ENCODE results near the gene PHYHIPL.

PHYHIPL gene

DNA sequence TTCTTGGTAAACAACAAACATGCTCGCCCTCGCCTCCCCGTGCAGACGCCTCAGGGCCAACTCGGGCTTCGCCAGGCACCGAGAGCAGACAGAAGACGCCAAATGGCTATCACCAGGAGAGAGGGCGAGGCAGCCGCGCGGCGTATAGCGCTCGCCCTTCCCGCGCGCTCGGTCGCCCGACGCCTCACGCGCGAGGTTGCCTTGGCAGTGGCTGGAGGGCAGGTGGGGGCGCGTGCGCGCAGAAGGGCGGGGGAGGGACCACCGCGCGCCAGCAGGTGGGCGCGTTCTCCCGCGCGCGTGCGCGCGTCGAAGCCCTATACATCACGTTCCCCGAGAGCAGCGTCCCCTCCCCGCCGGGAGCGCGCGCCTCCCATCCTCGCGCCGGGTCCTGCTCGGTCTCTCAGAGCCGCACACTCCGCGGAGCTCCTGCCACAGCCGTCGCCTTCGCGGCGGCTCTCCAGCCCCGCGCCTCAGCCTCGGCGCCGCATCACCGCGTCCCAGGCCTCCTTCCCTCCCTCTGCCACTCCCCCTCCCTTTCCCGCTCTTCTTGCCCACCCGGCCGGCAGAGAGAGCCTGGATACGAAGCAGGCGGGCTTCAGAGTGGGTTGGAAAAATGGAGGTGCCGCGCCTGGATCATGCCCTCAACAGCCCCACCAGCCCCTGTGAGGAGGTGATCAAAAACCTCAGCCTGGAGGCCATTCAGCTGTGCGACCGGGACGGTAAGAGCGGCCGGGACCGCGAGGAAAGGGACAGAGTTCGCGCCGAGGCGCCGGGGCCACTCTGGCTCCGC, at the start of gene PHYHIPL:
Gene PHYHIPL, plus strand, starts transcription at position 403 of the 790 bp plus-strand sequence. Its CDS starts 211 bp downstream, at position 614.
- no peak for DNase-seq (ENCODE audit: low spot score)

DNA sequence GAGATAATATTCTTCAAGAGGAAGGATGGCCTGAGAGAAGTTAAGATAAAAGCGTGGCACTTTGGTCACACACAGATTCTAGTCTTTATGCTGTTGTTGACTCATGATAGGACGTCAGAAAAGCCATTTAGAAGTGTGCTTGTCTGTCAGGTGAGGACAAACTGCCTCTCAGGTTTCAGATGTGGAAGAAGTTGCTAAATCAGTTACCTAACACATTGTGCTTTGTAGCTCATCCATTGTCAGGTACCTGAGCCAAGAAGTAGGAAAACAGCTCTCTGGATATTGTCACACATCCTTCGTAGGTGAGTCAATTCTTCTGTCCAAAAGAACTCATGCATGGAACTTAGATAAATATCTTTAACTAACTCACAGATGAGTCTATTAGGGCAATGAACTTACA, 49.5 kb upstream of the PHYHIPL start:
- no peak for DNase-seq (ENCODE audit: low spot score)

DNA sequence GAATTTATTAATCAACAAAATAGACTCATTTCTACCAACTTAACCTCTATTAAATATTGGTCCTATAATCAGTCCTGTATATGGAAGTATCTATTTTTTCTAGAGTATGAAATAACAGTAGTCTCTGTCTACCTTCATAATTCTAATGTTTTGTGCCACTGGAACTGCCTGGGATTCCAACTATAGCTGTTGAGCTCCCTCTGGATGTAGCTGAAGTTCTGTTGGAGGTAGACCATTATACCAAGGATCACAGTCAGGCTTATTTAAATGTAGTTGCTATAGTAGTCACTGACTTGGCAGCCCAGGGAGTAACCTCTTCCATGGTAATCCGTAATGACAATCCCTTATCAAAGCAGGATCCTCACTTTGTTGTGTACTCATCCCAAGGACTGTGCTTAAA, 48.5 kb upstream of the PHYHIPL start:
- DNase-seq (ENCODE audit: low spot score): no peak

DNA sequence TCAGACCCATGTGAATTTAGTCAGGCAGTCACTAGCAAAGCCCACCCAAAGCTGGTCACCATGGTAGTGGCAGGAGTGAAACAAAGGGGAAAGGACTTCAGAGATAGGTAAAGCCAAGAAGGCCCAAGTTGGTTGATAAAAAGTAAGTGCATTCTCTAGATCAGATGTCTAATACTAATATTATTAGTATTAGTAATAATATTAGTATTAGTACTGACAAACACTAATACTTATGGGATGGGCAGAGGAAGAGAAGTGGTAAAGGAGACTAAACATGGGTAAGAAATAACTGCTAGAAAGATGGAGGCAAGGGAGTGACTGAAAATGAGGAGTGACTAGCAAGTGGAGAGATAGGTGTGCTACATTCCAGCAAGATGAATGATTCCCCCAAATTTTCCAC, 46.6 kb upstream of the PHYHIPL start:
- no peak for DNase-seq (ENCODE audit: low spot score)

DNA sequence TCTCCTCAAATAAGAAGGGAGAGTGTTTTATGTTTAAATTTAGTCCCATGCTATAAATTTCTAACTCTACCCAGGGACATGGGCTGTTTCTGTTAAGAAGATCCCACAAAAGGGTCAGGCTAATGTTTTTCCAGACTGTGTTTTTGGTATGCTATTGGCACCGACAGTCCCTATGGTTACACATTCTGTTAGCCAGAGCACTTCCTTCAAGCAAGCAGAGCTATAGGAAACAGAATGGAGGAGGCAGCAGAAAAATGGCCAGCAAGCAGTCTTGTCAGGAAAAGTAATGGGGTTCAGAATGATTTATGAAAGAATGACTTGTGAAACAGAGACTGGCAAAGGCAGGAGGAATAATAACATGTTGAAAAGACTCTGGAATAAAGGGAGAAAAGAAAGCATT, 44.8 kb upstream of the PHYHIPL start:
- DNase-seq (ENCODE audit: low spot score): no peak

DNA sequence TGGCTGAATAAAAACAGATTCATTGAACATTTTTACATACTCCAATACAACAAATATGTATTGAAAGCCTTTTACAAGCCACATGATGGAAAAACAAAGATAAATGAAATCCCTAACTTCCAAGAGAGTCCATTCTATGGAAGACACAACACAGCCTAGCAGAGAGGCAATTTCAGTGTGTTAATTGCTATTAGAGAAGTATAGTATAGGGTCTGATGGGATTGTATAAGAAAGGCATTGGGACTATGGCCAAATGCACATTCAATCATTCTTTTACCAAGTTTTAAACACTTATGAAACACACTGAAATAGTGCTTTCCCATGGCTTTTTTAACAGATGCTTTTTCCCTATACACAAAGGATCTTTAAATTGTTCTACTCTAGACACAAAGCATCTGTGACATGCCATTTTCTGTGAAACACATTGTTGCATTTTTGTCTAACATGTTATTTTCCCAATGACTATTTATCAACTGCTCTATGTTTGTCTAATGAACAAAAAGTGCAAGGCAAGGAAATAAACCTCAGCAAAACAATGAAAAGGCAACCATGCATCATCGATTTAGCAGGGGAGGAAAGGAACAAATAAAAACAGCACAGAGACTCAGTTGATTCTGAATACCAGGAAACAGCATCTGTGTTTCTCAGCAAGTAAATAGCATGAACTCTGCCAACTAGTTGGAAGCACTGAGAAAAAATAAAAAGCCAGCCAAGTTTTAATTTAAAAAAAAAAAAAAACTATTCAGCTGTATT, 42.4 kb upstream of the PHYHIPL start:
- no peak for DNase-seq (ENCODE audit: low spot score)

DNA sequence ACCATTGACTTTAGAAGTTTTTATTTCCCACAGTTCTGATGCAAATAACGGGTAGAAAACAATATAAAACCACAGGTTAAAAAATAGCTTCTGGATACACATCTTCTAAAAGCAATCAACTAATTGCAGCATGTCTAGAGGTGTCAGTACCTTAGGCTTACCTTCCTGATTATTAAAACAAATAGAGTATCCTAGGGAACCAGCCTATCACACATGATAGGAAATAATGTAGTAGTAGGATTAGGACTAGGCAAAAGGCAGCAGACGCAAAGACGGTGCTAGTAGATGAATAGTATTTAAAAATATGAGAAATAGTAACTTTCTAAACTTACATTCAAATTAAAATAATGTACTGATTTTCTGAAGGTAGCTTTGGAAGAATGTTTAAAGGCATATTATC, 41.7 kb upstream of the PHYHIPL start:
- no peak for DNase-seq (ENCODE audit: low spot score)

DNA sequence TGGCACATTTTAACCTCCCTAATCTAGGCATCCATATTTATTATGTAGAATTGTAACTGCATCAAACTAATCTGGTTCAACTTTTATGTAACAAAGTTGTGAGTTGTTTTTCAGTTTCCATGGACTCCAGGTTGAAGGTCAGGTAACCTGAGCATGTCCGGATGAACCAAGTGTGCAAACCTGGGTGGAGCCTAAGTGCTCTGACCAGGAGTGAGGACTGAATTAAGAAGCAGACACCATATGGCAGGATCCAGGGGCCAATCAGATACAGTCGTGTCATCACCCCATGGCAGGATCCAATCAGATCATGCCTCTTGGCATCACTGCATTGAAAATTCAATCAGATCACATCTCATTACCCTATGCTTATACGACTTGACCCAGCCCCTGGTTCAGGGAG, 41.2 kb upstream of the PHYHIPL start:
- DNase-seq (ENCODE audit: low spot score): no peak

DNA sequence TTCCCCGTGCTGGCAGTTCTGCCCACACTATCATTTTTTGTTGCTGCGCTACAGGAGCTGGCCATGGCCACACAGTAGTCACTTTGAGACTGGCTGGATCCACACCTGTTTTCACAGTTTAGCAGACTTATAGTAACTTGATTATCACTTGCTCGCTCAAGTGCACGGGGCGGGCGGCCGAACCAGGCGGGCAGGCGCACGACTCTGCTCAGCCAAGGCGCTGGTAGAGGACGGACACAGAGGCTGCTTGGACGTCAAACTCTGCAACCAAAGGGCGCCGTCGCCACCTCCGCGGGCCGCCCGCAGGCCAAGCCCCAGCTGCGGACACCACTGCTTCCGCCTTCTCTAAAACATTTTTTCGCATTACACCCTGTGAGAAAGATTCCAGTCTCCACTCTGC, 38.4 kb upstream of the PHYHIPL start:
- no peak for DNase-seq (ENCODE audit: low spot score)

DNA sequence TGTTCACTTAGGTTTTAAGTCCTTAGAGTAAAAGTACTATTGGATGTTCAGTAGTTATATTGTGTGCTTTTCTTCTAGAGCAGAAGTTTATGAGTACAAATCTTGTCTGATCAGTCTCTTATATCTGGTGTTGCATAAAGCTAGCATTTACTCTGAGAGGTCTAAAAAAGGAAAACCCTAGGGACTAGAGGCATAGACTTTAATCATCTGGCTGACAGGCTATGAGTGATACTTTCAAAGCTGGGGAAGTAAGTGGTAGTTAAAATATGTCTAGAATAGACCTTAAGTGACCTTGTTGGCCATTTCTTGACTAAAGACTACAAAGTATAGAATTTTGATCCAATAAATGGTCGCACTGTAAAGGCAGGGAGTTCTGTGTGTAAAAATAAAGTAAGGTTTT, 32.9 kb upstream of the PHYHIPL start:
- no peak for DNase-seq (ENCODE audit: low spot score)

DNA sequence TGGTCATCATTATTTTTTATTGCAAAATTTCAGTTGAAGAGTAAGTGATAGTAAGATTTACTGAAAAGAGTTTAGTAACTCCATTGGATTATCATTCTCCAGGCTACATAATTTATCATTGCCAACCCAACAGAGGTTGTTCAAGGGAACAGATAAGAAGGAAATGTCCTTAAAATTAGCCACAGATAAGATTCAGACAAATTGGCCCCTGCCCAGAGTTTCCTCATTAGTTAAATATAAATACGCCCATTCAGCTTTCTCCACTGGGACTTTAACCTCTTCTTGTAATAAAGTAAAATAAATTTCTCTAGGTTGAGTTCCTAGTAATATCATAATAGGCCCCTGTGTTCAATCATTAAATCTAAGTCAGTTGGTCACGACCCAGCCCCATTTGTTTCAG, 27.7 kb upstream of the PHYHIPL start:
- no peak for DNase-seq (ENCODE audit: low spot score)

DNA sequence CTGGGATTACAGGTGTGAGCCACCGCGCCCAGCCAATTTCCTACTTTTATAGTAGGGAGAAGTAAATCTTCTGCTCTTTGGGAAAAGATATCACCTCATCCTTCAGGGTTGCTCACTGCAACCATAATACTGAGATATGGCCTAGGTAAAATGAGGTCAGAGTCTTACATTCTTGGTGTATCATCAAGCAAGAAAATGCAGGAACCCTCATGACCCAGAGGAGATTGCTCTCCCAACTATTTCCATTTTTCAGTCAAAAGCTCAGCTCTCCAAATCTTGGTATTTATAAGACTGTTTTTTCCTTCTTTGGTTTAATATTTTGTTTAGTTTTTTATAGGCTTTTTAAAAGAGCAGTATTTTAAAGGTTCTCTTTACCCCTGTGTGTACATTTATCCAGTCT, 20.9 kb upstream of the PHYHIPL start:
- DNase-seq (ENCODE audit: low spot score): no peak

DNA sequence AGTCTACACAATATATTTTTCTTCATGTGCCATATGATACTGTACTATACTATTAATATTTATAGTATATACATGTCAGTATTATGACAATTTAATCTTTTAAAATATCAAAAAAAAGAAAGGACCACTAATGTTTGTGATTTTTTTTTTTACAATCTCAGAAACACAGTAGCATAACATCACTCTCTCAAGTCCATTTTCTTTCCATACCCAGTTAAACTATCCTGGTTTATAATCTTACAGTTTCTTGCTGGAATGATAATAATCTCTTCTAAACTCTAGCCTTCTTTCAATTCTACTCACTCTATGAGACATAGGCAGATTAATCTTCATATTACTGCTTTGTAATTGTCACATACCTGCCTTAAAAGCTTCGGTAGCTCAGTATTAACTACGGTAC, 8.9 kb upstream of the PHYHIPL start:
- no peak for DNase-seq (ENCODE audit: low spot score)

DNA sequence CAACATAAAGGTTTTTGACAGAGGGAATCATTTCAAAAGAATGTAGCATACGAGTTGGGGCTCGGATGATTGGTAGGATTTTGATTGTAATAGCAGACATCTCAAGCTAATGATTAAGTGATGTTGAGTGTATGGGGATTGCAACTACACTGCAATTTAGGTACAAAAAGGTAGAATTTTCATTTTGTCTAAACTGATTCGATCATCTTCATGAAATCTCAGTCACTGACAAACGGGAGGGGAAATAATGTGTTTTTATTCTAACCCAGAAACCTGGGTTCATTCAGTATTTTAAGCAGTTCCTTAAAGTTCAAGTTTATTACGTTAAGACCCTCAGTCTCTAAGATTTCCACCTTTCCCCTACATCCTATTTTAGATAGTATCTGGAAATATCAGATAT, 3.9 kb upstream of the PHYHIPL start:
- no peak for DNase-seq (ENCODE audit: low spot score)

DNA sequence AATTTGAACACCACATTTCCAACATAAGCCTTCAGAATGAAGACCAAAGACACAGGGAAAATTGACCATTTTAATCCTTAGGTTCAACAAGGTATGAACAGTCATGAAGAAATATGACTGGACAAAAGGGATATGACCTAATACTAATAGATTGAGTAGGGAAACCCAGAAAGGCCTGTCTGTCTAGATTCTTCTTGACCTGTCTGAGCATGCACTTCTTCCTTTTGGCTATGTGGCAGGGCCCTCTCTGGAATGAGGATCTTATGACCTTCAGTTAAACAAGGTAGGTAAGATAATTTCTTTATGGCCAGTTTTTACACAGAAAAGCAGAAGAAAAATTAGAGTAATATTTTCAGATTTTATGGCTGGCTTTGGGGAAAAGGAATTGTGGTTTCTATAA, 3.0 kb upstream of the PHYHIPL start:
- DNase-seq (ENCODE audit: low spot score): no peak

DNA sequence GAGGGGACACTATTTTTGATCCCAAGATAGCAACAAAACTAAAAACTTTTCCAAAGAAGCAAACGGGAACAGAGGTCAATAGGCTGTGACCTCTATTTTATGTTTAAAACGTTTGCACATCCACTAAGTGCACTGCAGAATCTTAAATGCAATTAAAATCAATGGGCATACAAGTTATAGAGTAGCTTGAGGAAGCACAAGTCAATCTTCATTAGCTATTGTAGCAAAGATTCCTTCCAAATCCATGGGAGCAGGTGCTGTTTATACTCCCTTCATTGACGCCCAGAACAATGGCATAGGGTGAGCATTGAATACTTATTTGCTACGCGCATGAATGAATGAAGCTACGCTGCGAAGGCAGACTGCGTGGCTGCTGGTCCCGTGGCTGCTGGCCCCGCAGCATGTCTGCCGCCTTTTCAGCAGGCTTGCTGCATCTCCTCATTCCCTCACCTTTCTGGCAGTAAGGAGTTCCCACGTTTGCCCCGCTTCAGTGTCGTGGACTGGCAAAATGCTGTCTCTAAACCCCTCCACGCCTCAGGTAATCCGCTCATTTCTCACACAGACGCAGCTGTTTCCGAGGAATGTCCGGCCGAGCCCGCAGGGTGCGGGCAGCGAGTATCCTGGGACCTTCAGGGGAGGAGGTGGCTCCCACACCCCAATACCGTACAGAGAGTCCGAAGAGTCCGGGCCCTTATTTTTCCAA, 754 bp upstream of the PHYHIPL start:
- no peak for DNase-seq (ENCODE audit: low spot score)

DNA sequence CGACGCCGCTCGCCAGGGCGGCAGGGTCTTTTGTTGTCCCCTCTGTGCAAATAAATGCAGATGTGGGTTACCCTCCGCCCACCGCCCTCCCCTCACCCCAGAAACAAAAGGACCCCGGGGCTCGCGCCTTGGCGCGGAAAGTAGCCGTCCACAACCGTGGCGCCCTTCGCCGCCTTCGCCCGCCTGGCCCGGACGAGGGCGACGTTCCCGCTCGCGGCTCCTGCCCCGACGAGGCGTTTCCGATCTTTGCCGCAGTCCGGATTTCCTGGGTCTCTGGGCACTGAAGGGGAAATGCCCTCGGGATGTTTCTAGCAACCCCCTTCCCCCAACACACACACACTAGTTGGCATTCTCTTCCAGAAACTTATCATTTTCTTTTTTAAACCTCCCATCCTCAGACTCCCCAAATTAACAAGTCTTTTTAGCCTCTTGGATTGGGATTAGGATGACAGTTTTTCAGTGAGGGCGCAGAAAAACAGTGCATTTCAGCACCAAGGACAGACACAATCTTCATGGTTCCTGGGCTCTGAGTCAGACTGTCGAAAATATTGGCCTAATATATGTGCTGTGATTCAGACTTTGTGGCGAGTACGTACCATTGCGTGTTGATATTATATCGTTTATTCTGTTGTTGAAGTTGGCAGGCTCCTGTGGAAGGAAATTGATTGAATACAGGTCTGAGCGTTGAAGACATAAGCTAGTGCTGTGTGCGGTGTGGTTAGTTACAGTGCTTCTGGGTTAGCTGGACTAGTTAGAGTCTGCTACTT, 771 bp downstream of the PHYHIPL start:
- DNase-seq (ENCODE audit: low spot score): no peak

DNA sequence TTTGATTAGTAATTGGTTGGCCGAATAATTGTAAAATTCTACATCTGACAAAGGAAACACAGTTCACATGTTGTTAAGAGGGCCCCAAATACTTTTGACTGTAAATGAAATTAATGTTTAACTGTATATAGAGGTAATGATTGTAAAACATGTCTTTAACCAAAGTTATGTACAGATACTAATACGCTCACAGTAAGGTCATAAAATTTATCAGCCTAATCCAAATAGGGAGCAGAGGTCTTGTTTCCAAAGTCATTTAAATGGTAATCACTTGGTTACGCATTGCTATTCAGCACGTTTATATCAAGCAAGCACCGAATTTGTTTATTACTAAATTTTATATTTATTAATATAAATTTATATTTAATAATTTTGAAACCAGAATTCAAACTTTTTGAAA, 1.4 kb downstream of the PHYHIPL start:
- DNase-seq (ENCODE audit: low spot score): no peak

DNA sequence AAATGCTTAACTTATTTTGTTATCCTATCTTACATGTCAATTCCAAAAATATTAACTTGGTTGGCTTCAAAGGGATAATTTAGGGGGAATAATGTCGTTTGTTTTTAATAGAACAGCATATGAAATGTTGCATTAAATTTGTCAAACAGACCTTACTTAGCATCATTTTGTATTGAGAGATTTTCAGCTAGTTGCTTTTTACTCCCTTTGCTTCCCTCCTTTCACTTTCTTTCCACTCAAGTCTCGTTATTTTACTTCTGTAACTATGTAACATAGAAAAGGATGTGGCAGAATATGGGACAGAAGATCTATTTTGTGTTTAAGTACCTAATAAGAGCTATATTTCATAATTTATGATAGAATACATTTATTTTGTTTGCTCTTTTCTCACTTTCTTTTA, 2.6 kb downstream of the PHYHIPL start:
- no peak for DNase-seq (ENCODE audit: low spot score)

DNA sequence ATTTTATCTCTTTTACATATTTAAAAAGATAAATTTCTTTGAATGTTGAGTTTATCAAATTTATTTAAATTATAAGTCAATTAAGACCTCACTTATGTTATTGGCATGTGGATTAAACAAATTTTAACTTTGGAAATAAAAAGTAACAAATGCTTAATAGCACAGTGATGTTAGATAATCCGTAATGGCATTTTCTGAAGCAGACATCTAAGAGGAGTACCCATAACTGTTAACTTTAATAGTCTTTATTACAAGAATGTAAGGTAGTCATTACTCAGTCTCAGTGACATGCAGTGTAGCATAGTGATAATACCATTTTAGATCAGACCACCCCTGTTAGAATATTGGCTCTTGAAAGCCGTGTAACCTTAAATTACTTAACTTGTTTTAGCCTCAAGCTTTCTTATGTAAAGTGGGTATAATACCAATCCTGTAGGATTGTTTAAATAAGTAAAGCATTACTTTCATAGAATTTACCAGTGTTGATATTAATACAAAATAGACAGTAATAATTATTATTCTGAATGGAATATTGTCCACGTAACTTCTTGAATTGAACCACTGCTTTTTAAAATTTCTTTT, 4.3 kb downstream of the PHYHIPL start:
- DNase-seq (ENCODE audit: low spot score): no peak

DNA sequence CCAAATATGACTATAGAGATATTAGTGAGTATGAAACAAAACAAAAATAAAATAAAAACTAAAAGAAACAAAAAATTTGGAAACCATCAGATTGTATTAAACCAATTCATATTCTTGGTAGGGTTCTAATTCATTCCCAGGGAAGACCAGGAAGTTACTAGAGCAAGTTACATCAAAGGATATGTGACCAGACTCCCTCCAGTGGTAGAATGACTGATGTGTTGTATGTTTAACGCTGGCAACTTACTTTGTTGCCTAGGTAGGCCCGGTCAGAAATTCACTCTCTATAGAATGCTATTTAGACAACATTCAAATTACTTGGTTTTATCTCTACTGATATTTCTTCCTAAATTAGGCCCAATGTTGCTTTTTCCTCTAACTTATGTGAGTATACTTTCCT, 5.2 kb downstream of the PHYHIPL start:
- DNase-seq (ENCODE audit: low spot score): no peak

DNA sequence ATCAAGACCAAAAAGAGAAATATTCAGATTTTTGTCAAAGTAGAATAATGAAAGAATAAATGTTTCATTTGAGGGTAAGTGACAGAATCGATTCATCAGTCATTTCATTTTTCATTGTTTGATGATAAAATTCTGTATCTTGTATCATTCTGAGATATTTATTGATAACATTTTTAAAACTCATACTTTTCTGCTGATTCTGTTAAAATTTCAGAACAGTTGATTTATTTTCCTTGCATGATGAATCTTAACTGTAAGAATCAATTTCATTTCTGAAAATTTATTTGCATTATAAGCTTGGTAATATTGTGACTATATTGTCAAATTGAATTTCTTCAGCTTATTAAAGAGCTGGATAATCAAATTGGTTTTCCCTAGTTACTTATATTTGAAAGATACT, 13.9 kb downstream of the PHYHIPL start:
- no peak for DNase-seq (ENCODE audit: low spot score)

Data from CD4-positive, alpha-beta T cell treated with Interleukin-6 at 100 ng/mL for 8 hours (primary cell).